DMS53 treated with DMSO at 0.1 percent for 48 hours (cell line): ENCODE data around the gene RPS6KA6.

Experiments used
- DNase-seq: peaks from one replicate; lab custom pipeline; 2025; ENCODE audit not compliant: unreplicated experiment; lab: John Stamatoyannopoulos, UW

RPS6KA6 gene

DNA sequence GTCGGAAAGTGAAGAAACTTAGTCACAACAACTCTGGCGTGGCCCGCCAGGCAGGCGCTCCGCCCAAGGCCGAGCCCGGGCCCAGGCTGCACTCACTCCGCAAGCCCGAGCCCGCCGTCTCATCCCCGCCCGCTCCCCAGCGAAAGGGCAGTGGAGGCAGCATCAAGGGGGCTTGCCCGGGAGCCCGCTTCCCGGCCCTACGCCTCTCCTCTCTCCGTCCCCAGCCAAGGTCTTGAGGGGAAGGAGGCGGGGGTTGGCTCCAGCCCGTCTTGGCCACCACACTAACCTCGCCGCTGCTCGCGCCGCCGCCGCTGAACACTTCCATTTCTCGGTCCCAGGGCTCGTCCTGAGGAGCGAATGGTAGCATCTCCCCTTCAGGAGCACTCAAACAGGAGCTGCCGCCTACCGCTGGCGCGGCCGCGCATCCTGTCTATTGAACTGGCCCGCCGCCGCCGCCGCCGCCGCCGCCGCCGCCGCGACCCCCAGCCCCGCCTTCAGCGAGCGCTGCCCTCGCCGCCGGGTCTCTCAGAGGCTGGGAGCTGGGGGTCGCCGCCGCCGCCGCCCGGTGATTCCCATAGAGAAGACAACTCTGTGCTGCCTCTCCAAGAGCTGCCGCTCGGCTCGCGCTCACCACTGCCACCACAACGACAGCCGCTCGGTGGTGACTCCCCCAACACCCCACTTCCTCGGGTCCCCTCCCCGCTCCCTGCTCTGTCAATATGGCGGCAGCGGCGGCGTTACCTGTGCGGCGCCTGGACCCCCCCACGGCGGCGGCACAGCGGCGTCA is at the start of gene RPS6KA6:
Gene RPS6KA6 (minus strand): TSS at position 667 of the 787 bp plus-strand sequence. CDS start 300 bp downstream, at position 367.
- DNase-seq, result peak; percentile 29

DNA sequence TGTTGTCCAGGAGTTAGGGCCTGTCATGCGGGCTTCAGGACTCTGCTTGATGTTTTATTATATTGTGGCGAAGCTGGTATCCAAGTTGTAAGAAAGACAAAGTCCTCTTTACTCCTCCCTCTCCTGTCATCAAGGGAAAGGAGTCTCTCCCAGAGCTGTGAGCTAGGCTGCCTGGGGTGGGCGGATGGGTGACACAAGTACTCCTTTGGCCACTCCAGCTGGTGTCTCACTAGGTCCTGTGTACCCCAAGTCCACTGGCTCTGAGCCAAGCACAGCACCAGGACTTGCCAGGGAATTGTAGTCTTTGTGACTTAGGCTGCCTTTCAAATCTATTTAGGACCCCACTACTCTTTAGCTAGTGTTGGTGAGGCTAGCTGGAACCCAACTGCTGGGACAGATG is 36.7 kb upstream of the RPS6KA6 start:
- no peak for DNase-seq

- DNase-seq, result no peak
Measured at GRCh38 chrX:84223261-84223660, 35.3 kb upstream of the RPS6KA6 start.

- no peak for DNase-seq
Measured at GRCh38 chrX:84221181-84221580, 33.2 kb upstream of the RPS6KA6 start.

- peak; percentile 3 for DNase-seq
Measured at GRCh38 chrX:84219551-84219950, 31.6 kb upstream of the RPS6KA6 start.

DNA sequence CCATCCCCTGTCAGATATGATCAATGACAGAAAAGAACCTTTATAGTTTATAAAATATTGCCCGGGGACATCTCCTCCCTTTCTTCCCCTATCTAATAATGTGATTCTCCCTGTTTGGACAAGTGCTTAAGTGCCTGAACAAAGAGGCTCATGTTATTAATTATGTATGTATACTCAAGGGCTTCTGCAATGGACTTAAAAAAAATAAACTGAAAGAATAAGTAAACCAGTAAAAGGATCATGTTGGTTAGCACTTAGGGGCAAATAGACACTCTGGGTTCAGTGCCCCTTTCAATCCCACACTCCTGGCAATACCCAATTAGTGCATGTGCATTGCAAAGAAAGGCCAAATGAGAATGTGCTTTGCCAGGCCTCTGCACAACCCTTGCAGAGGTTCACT is 30.7 kb upstream of the RPS6KA6 start:
- DNase-seq, result no peak

DNA sequence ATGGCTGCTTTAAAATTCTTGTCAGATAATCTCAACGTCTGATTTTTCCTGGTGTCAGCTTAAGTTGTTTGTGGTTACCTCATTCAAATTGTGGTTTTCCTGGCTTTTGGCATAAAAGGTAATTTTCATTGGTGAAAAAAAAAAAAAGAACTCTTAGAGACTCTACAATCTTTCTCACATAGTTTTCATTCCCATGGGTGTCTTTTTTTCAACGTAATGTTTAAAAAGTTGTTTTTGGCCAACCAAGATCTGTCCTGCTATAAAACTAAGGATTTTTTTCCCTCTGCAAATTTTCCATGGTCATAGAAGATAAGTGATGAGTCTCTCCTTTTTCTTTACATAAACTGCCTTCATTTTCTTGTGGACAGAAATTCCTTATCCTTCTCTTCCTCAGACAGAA is 28.9 kb upstream of the RPS6KA6 start:
- DNase-seq, result no peak

DNA sequence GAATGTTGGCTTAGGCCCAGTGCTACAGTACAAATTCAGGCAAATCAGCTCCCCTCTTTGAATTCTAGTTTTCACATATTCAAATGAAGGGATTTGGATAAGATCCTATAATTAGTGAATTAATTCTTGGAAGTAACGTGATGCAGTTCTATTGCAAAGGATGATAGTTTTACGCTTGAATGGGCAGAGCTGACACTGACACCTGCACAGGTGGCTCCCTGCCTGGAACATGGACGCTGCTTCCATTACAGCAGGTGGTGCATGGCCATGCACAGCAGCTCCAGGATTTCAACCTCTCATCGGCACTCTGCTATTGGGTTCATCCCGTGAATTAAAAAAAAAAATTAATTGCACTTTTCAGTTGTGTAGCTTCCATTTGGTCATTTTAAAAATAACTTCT is 28.4 kb upstream of the RPS6KA6 start:
- DNase-seq, result peak; percentile 13

- DNase-seq, result no peak
Measured at GRCh38 chrX:84205276-84205675, 17.3 kb upstream of the RPS6KA6 start.

GRCh38 chrX:84199688-84200087 is 11.7 kb upstream of the RPS6KA6 start:
- DNase-seq, result no peak

- no peak for DNase-seq
Measured at GRCh38 chrX:84197550-84197949, 9.6 kb upstream of the RPS6KA6 start.

DNA sequence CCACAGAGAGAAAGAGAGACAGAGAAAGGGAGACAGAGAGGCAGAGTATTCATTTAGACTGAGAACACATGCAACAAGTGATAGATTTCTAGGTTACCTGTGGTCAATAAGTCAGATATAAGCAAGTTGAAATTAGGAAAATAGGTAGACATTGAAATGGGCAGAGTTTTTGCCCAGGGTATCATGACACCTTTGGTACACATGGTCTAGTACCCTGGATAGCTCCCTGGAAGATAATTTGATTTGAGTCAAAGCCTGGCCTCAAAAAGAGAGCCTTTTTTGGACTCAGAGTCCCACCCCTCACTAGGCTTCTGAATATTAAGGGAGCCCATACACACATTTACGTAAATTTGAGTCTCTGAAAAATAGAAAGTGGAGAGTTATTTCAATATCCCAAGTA is 4.0 kb upstream of the RPS6KA6 start:
- no peak for DNase-seq

- DNase-seq, result peak; percentile 4
Measured at GRCh38 chrX:84189125-84189524, 1.1 kb upstream of the RPS6KA6 start.

DNA sequence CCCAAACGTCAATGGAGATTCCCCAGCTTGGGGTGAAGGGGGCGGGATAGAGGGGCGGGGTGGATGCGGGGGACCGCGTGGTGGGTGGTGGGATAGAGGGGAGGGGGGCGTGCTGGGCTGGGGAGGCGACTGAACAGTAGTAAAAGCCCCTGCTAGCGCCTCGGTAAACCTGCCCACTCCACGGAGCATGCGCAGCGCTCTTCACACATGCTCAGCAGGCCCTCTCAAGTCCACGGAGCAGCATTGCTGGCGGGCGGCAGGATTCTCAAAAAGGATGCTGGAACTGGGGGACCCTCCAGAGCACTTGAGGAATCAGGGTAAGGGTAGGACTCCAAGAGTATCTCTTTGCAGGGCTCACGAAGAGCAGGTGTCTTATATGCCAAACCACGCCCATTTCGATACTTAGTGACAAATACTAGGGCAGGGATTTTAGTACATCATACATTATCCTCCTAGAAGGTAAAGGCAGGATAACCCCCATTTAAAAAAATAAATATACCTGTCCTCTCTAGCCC is 378 bp upstream of the RPS6KA6 start:
- DNase-seq, result peak; percentile 59

DNA sequence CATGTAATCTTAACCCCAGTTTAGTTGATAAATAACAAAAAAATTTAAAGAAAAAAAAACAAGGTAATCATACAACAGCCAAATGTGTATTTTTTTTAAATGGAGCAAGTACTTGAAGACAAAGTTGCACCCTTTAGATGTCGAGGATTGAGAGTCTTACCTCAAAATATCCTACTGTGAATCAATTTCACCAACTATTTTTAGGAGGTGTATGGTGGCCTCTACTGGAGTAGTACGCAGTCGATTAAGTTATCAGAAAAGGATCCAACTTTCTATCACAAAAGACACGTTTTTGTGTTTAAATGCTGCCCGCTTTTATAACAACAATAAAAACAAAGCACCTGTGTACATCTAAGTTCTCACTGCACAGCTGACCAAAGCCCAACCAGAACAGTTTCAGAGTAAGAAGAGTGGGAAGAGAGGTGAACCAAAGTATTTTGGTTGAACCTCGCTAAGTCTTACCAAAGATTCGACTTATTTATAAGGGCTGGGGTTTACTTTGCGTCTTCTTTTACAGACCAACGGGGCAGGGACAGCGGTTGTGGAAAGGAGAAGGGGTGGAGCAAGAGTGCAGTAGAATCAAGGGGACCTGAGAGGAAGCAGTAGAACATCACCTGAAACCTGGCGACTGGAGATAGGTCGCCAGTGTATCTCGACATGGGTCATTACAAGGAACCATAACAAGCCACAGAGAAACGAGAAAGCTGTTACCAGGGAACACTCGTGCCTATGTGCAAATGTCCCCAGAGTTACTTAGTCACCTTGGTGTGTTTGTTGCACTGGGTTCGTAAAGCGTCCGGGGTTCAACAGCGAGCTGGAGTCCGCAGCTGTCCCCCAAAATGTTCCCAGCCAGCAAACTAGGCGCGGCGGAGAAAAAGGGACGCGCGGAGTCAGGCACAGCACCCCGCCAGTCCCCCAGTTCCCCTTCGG is 1.1 kb downstream of the RPS6KA6 start:
- no peak for DNase-seq

GRCh38 chrX:84182516-84182915 is 5.5 kb downstream of the RPS6KA6 start:
- DNase-seq, result no peak

DNA sequence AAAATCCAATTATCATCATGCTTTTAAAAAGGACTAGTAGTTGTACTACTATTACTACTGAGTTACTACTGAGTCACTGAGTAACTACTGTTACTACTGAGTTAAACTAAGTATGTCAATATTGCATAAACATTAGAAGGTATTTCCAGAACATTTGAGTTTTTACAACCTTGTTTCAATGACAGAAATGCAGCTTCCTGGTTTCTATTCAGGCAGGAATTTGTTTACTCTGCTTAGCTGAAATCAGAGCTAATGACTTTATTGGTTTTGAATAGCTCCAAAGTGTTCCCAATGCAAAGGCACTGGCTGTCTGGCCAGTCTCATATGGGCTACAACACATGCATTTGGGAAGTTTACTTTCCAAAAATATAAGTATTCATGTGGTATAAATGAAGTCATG is 12.0 kb downstream of the RPS6KA6 start:
- no peak for DNase-seq

GRCh38 chrX:84175274-84175673 is 12.7 kb downstream of the RPS6KA6 start:
- no peak for DNase-seq

DNA sequence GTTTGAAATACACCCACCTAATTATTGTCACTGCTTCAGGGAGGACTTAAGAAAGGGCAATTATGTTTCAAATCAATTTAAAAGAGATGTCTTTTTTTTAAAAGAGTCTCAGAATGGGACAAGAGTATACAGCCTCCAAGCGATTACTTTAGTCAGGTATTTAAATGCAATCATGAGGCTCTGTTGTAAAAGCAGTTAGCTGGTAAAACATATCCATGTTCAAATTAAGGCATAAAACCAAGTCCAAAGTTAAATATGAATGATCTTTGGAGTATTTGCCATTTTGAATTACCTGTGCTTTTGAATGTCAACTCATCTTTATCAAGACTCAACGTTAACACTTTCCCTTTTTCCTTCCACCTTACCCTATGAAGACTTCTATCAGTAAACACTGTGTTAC is 13.7 kb downstream of the RPS6KA6 start:
- DNase-seq, result no peak

DNA sequence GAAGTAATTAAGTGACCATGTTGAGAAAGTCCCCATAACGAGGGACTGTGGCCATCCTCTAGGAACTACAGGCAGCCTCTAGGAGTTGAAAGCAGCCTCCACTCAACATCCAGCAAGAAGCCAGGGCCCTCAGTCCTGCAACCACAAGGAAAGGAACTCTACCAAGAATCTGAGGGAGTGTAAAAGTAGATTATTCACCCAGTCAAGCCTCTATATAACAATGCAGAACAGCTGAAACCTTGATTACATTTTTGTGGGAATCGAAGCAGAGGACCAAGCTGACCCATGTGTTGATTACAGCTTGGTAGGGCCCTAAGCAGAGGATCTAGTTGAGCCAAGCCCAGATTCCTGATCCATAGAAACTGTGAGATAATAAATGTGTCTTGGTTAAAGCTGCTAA is 17.1 kb downstream of the RPS6KA6 start:
- DNase-seq, result no peak

GRCh38 chrX:84168574-84168973 is 19.4 kb downstream of the RPS6KA6 start:
- no peak for DNase-seq

- DNase-seq, result peak; percentile 15
Measured at GRCh38 chrX:84168095-84168494, 19.9 kb downstream of the RPS6KA6 start.
